Hepatocyte (in vitro differentiated cells): ENCODE measurements around the gene EIPR1.

Source experiments
- CTCF ChIP-seq: fragments of 200-600 bp; sonication (generic); IDR thresholded peaks from 2 replicates; pipeline ENCODE4 v1.5.1; 2016; ENCODE audit warnings: antibody characterized with exemption, mild to moderate bottlenecking; ENCODE audit not compliant: poor library complexity
- EZH2phosphoT487 ChIP-seq: fragments of 200-600 bp; sonication (generic); IDR thresholded peaks from one replicate; pipeline ENCODE4 v1.6.1; 2018; ENCODE audit warnings: antibody characterized with exemption, mild to moderate bottlenecking, low read depth, moderate library complexity; ENCODE audit not compliant: unreplicated experiment, severe bottlenecking

GRCh38 chr2:3379647-3380534 is 2.3 kb upstream of the EIPR1 start, which contains the start of gene TRAPPC12:
- TF ChIP-seq CTCF (peak; percentile 53), EZH2phosphoT487 (no peak)
